Measurements from ENCODE around the gene MMP8. TPM values are rescaled to one million over a fixed set of nuclear protein-coding genes. Genes with fewer than 3 reads are reported as not detected.

The MMP8 gene
- total RNA-seq, 1 donor from 2014 or later, result not detected

GRCh38 chr11:102719620-102720277 lies 5.0 kb downstream of the MMP8 start:
- Mint-ChIP-seq H3K4me1 (no peaks in the 10 kb centered on the region), H3K36me3 (ENCODE audit: low read depth) (no peaks in the 10 kb centered on the region), H3K4me3 (no peak overlapping the region), H3K27me3 (ENCODE audit: low read depth) (no peaks in the 10 kb centered on the region), H3K27ac (ENCODE audit: unreplicated experiment) (no peak overlapping the region), H3K9me3 (peaks cover 9% of the 10 kb centered on the region)
- TF ChIP-seq, protein P1, sequence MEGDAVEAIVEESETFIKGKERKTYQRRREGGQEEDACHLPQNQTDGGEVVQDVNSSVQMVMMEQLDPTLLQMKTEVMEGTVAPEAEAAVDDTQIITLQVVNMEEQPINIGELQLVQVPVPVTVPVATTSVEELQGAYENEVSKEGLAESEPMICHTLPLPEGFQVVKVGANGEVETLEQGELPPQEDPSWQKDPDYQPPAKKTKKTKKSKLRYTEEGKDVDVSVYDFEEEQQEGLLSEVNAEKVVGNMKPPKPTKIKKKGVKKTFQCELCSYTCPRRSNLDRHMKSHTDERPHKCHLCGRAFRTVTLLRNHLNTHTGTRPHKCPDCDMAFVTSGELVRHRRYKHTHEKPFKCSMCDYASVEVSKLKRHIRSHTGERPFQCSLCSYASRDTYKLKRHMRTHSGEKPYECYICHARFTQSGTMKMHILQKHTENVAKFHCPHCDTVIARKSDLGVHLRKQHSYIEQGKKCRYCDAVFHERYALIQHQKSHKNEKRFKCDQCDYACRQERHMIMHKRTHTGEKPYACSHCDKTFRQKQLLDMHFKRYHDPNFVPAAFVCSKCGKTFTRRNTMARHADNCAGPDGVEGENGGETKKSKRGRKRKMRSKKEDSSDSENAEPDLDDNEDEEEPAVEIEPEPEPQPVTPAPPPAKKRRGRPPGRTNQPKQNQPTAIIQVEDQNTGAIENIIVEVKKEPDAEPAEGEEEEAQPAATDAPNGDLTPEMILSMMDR (conservative IDR thresholded peaks at IDR 0.05), result no peak
- no peak for DNase-seq (ENCODE audit: low read depth, low spot score)

DNA sequence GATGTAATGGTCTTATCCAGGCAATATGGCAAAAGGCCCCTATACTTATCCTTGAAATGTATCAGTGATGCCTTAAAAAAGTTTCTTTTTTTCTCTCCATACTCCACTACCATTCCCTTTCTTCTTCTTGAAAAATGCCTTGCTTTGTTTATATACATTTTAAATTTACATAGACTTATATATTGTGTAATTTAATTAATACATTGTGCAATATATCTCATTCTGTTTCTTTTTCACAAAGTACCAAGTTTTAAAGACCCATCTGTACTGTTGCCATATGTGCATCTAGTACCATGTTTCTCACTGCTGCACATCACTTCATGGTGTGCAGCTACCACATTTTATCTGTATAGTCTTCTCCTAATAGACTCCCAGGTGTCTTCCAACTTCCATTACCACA lies 7.5 kb downstream of the MMP8 start:
- Mint-ChIP-seq H3K36me3 (ENCODE audit: low read depth) (no peaks in the 10 kb centered on the region), H3K27ac (ENCODE audit: unreplicated experiment) (no peak overlapping the region), H3K4me1 (no peaks in the 10 kb centered on the region), H3K9me3 (peaks cover 9% of the 10 kb centered on the region), H3K27me3 (ENCODE audit: low read depth) (no peaks in the 10 kb centered on the region), H3K4me3 (no peak overlapping the region)
- DNase-seq (ENCODE audit: low read depth, low spot score), result no peak
- TF ChIP-seq, protein P1 (conservative IDR thresholded peaks at IDR 0.05), result no peak

DNA sequence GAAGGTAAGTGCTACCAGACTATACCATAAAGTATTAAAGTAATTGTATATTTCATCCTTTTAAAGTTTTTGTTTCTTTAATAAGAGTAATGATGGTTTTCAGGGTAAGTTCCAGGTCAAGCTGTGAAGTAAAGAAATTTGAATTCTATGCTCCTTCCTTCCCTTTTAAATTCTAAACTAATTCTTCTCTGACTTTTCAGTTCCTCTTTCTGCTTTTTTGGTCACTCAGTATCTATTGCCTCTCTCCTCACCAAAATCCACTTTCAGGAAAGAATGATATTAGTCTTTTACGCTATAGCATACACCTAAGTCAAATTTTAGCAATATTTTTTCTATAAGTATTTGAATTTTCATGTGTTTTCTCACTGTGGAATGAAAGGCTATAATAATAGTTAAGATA lies 8.2 kb downstream of the MMP8 start:
- Mint-ChIP-seq H3K4me1 (no peaks in the 10 kb centered on the region), H3K9me3 (peaks cover 8% of the 10 kb centered on the region), H3K36me3 (ENCODE audit: low read depth) (no peaks in the 10 kb centered on the region), H3K27me3 (ENCODE audit: low read depth) (no peaks in the 10 kb centered on the region), H3K27ac (ENCODE audit: unreplicated experiment) (no peak overlapping the region), H3K4me3 (no peak overlapping the region)
- TF ChIP-seq, protein P1 (conservative IDR thresholded peaks at IDR 0.05), result no peak
- no peak for DNase-seq (ENCODE audit: low read depth, low spot score)

DNA sequence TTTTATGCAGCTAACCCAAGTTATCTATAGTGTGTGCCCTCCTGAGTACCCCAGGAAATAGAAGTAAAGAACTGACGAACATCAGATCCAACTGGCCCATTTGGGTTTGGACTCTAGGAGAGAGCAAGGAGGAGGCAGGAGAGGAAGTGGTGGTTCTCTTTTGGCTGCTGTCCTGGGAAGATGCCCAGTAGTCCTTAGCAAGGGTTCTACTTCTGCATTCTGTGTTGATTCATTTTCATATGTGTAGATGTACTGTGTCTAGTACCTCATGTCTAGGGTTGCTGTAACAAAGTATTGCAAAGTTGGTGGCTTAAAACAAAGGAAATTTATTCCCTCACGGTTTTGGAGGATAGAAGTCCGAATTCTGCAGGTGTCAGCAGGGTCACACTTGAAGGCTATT lies 12.6 kb downstream of the MMP8 start:
- Mint-ChIP-seq H3K27ac (ENCODE audit: unreplicated experiment) (no peak overlapping the region), H3K9me3 (no peaks in the 10 kb centered on the region), H3K27me3 (ENCODE audit: low read depth) (no peaks in the 10 kb centered on the region), H3K36me3 (ENCODE audit: low read depth) (no peaks in the 10 kb centered on the region), H3K4me1 (no peaks in the 10 kb centered on the region), H3K4me3 (no peak overlapping the region)
- TF ChIP-seq, protein P1 (conservative IDR thresholded peaks at IDR 0.05), result no peak
- no peak for DNase-seq (ENCODE audit: low read depth, low spot score)

GRCh38 chr11:102709201-102709945 lies 15.4 kb downstream of the MMP8 start:
- Mint-ChIP-seq H3K4me3 (no peak overlapping the region), H3K4me1 (no peaks in the 10 kb centered on the region), H3K27me3 (ENCODE audit: low read depth) (no peaks in the 10 kb centered on the region), H3K27ac (ENCODE audit: unreplicated experiment) (no peak overlapping the region), H3K9me3 (no peaks in the 10 kb centered on the region), H3K36me3 (ENCODE audit: low read depth) (no peaks in the 10 kb centered on the region)
- TF ChIP-seq, protein P1 (conservative IDR thresholded peaks at IDR 0.05), result no peak
- DNase-seq (ENCODE audit: low read depth, low spot score), result no peak

All from neural crest cell (in vitro differentiated cells).